ENCODE measurements around the gene FAM20C.
"Not testable (repeated sequence)": the region's sequence is repeated elsewhere in the genome, so short reads cannot be mapped to it uniquely, and the experiment has no call there.

Gene FAM20C

DNA sequence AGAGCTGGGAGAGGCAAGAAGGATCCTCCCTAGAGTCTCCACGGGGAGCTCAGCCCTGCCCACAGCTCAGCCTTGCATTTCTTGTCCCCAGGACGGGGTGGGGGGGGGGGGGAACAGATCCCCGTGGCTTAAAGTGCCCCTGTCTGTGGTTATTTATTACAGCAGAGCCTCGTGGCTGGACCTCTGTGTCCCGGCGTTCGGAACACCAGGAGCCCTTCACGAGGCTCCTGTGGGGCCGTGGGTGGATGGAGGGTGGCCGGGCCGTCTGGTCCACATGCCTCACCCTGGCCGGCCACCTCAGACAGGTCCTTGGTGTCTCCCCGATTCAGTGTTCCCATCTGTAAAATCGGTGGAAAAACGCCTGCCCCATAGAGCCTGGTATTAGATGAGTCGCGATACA is 37.9 kb downstream of the FAM20C start:
- no peak for DNase-seq

GRCh38 chr7:231030-231857 is 38.9 kb downstream of the FAM20C start:
- no peak for DNase-seq

- no peak for DNase-seq
Measured at GRCh38 chr7:231858-232246, 39.5 kb downstream of the FAM20C start.

DNA sequence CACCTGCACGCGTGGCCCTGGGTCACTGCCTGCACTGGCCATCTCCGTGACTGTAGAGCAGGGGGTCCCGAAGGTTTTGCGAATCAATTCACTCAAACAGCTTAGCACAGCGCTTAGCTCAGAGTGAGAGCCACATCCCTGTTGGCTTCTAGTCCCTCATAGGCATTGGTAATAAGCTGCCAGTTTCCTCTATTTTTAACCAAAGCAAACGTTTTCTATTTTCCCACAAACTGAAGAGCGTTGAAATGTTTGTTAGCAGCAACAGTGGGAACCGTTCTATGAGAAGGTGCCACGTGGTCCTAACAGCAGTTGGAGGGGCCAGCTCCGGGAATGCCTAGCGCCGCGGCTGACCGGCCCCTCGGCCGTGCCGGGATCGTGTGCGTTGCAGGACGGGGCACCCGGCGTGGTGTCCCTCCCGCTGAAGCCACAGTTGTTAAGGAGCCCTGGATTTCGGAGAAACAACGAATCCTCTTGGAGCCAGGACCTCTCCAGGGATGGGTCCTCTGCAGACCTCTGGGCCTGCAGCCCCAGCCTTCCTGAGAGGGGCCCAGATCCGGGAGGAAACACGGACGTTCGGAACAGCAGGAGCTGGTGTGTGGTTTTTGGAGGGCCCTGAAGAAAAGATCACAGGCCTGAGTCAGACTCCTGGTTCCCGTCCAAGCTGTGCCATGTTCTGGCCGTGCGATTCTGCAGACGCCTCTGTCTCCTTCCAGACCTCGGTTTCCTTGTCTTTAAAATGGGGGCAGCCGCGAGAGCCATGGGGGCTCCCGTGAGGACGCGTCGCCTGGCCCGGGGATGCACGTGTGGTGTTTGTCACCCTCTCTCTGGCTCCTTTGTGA is 40.3 kb downstream of the FAM20C start:
- DNase-seq, result no peak

GRCh38 chr7:233249-234035 is 41.1 kb downstream of the FAM20C start:
- no peak for DNase-seq

- DNase-seq, result no peak
Measured at GRCh38 chr7:234051-234707, 41.8 kb downstream of the FAM20C start.

- DNase-seq, result no peak
Measured at GRCh38 chr7:234708-235553, 42.6 kb downstream of the FAM20C start.

GRCh38 chr7:235576-236395 is 43.4 kb downstream of the FAM20C start:
- DNase-seq, result no peak

DNA sequence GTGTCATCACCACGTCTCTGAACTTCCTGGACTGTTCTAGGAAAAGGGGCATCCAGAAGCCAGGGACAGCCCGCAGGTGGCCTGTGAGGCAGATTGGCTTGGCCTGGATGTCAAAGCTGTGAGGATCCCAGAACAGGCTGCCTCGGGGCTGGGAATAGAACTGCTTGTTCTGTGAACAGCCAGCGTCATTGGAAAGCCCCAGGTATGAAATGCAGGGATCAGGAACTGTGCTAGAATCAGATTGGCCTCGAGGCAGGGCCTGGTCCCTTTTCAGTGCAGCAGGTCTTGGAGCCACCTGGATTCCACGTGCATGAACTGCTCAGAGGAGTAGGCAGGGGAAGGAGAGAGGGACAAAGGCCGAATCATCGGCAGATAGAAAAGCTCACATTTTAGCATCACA is 44.6 kb downstream of the FAM20C start:
- DNase-seq, result no peak

GRCh38 chr7:237385-237784 is 45.0 kb downstream of the FAM20C start:
- no peak for DNase-seq

DNA sequence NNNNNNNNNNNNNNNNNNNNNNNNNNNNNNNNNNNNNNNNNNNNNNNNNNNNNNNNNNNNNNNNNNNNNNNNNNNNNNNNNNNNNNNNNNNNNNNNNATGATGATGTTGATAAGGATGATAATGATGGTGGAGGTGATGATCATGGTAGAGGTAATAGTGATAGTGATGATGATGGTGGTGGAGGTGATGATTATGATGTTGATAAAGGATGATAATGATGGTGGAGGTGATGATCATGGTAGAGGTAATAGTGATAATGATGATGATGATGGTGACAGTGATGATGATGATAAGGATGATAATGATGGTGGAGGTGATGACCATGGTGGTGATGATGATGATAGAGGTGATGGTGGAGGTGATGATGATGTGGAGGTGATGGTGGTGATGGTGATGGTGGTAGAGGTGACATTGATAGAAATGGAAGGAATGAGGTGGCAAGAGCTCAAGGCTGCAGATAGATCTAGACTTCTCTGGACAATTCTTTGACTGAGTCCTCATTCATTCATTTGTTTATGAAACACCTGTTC is 47.8 kb downstream of the FAM20C start:
- no peak for DNase-seq

DNA sequence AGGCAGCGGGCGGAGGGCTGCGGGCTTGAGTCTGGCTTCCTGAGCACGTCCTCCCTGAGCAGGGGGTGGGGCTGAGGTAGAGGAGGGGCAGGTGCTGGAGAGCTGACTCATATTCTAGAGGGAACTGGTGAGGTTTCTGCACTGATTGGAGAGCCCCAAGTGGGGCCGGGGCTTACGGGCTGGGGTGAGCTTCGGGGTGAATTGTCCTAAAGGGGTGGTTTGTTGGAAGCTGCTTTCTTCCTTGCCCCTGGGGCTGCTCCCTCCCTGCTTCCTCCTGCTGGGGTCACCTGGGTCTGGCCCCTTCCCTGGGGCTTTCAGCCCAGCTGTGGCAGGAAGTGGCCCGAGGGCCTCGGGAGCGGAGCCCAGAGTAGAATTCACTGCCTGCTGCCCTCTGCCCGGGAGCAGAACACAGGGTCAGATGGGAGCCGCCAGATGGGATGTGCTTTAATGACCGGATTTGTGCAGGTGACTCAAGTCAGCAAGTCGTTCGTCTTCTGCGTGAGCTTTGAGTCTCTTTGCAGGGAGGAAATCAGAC is 48.6 kb downstream of the FAM20C start:
- no peak for DNase-seq

GRCh38 chr7:241513-241912 is 49.1 kb downstream of the FAM20C start:
- DNase-seq, result no peak

DNA sequence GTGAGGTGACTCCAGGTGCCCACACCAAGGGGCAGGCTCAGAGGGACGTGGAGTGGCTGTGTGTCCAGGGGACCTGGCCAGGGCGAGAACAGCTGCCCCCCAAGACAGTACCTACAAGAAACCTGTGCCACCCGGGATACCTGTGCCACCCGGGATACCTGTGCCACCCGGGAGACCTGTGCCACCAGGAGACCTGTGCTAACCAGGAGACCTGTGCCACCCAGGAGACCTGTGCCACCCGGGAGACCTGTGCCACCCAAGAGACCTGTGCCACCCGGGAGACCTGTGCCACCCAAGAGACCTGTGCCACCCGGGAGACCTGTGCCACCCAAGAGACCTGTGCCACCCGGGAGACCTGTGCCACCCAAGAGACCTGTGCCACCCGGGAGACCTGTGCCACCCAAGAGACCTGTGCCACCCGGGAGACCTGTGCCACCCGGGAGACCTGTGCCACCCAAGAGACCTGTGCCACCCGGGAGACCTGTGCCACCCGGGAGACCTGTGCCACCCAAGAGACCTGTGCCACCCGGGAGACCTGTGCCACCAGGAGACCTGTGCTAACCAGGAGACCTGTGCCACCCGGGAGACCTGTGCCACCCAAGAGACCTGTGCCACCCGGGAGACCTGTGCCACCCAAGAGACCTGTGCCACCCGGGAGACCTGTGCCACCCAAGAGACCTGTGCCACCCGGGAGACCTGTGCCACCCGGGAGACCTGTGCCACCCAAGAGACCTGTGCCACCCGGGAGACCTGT is 50.6 kb downstream of the FAM20C start:
- DNase-seq, result not testable (repeated sequence)

DNA sequence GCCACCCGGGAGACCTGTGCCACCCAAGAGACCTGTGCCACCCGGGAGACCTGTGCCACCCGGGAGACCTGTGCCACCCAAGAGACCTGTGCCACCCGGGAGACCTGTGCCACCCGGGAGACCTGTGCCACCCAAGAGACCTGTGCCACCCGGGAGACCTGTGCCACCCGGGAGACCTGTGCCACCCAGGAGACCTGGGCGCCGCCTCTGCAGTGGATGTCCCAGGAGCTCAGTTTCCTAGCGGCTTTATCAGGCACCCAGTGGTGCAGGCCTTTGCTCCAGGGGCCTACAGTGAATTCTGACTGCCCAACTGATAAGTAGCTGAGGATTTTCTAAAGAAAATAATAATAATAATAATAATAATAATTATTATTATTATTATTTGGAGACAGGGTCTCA is 51.2 kb downstream of the FAM20C start:
- DNase-seq, result not testable (repeated sequence)

- no peak for DNase-seq
Measured at GRCh38 chr7:244974-245373, 52.6 kb downstream of the FAM20C start.

- DNase-seq, result no peak
Measured at GRCh38 chr7:245574-246295, 53.4 kb downstream of the FAM20C start.

DNA sequence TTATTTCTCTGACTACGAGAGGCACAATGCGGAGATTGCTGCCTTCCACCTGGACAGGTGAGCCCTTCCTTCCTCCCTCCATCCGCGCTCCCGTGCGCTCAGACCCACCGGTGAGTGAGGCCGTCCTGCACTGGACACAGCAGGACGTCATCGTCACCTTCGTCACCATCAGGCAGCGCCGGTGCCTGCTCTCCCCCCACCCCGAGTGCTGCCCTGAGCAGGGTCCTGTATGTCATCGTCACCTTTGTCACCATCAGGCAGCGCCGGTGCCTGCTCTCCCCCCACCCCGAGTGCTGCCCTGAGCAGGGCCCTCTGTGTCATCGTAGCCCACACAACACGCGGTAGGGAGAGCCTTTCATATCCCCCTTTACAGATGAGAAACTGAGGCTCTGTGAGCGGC is 54.1 kb downstream of the FAM20C start:
- DNase-seq, result no peak

DNA sequence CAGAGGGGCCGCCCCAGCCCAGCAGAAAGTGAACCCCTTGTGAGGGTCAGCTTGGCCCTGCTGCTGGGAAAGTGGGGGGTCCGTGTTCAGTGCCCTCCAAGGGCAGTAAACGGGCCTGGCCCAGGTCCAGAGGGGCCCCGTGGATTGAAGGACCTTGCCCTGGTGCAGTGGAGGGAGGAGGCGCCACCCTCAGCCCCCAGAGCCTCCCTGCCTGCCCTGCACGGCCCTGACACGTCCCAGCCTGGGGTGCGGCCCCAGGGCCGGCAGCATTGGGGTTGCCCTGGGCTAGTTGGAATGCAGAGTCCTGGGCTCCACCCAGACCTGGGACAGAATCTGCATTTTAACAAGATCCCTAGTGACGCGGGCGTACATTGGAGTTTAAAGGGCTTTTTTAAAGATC is 54.8 kb downstream of the FAM20C start:
- no peak for DNase-seq

Data from stimulated activated CD4-positive, alpha-beta T cell treated with anti-CD3 and anti-CD28 coated beads, Interleukin-4, amount 100 ng/mL, for 24 hours (primary cell).